GM19025 (cell line): ENCODE results near the gene CTNND2.
"Not testable (repeated sequence)": the region's sequence is repeated elsewhere in the genome, so short reads cannot be mapped to it uniquely, and the experiment has no call there.

Experiments used
- ATAC-seq: cut with Tn5 transposase; IDR thresholded peaks from one replicate; pipeline ENCODE4 v1.9.1; 2021; ENCODE audit warnings: mild to moderate bottlenecking, low read depth, moderate library complexity; ENCODE audit not compliant: unreplicated experiment

Gene CTNND2

DNA sequence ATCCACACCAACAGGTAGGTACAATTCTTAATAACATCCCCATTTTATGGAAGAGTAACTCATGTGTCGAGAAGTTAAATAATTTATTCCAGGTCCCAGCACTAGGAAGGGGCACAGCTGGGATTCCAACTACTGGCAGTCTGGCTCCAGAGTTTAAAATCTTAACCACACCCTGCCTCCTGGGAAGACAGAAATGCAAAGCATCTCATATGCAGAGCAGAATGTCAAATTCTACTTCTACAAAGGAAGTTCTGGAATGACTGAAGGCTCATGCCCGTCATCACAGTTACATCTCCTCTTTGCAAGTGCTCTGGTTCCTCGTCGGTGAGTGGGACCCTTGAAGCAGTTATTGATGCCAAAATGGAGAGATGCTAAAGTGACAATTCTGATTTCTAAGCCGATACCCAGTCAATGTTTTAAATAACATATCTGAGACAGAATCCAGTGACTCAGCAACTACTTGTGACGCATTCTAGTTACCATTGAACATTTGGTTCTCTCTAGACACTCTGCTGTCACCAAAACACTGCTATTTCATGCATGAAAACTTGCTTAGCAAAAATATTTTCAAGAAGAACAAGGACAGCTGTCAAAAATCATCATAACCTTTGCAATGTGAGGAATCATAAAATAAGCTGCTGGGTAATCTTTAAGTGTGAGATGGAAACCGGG, 412.7 kb downstream of the CTNND2 start:
- ATAC-seq = no peak

DNA sequence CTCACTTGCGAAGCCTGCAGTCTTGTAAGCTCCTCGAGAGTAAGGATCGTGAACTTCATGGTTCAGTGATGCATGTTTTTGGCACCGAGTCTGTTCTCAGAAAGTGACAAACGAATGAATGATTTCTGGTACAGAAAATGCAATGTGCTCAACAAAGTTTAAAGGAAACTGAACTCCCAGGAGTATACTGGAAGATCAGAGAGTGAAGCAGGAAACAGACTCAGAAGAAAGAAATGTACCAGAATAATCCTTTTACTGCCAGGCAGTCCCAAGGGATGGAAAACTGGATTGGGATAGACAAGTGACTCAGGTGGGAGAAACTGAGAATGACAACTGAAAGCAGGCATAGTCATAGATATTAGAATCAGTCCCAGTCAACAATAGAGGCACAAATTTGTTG, 420.6 kb downstream of the CTNND2 start:
- ATAC-seq = no peak

- no peak for ATAC-seq
Measured at GRCh38 chr5:11482011-11482410, 422.2 kb downstream of the CTNND2 start.

GRCh38 chr5:11477786-11478185, 426.5 kb downstream of the CTNND2 start:
- ATAC-seq = no peak

DNA sequence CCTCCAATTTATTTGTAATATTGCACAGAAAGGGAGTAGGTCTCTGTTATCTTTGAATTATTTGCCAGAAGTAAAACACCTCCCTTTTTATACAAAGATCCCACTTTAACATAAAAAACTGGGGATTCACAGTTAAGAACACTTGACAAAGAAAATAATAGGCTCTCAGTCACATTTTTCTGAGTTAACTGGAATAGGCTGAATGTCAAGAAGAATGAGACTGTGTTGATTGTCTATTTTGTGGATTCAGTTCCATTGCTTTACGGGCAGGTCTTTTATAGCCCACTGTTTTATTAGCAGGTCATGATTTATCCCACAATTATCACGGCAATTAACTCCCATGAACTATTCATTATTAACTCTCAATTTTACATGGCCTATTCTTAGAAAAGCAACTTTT, 427.4 kb downstream of the CTNND2 start:
- ATAC-seq = no peak

- no peak for ATAC-seq
Measured at GRCh38 chr5:11468334-11469039, 435.8 kb downstream of the CTNND2 start.

DNA sequence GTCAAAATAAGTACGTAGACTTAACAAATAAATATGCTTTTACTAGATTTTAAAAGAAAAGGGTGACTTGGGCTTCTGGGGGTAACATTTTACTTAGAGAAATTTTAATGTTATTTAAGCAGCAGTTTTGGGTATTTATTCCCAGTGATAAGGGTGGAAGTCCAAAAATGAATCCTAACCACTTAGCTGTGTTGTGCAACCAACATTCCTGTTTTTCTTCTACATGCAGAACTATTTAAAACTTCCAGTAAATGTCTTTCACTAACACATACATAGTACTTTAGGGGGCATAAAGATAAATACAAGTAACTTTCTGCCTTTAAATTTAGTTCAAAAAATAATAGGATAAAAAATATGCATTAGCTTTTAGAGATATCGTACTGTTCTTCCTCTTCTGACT, 436.7 kb downstream of the CTNND2 start:
- no peak for ATAC-seq

DNA sequence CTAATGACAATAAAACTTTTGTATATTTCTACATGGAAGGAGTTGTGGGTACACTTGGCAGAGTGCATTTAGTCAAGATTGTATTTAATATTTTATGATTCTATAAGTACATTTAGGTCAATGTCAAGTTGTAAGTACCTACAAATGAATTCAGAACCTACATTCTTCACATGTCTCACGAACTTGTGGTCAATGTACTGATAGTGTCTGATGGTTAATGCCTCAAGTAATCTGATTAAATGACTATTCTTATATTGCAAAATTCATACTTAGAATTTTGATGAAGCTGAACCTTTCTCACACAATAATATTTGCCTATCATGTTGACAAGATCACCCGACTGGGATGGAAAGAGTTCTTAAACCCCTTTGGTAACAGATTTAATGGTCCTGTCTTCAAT, 444.5 kb downstream of the CTNND2 start:
- no peak for ATAC-seq

GRCh38 chr5:11455505-11455904, 448.7 kb downstream of the CTNND2 start:
- no peak for ATAC-seq

GRCh38 chr5:11452852-11453251, 451.4 kb downstream of the CTNND2 start:
- no peak for ATAC-seq

- no peak for ATAC-seq
Measured at GRCh38 chr5:11449966-11450365, 454.3 kb downstream of the CTNND2 start.

DNA sequence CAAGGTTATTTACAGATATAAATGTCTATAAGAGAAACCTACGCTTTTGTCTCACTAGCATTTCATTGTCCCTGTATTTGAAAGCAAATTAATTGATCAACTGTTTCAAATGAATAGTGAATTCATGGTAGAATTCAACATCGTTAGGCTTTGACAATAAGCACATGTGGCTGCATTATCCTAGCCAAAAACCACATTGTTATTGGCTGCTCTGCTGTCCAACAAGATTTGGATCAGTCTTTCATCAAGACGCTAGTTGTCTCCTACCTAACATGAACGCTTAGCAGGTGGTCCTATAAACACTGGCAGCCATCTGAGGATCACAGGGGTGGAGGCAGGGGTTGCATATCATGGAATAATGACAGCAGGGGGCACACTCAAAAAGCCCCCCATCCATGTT, 455.0 kb downstream of the CTNND2 start:
- no peak for ATAC-seq

GRCh38 chr5:11443831-11444230, 460.4 kb downstream of the CTNND2 start:
- ATAC-seq = no peak

- no peak for ATAC-seq
Measured at GRCh38 chr5:11432116-11432515, 472.1 kb downstream of the CTNND2 start.

DNA sequence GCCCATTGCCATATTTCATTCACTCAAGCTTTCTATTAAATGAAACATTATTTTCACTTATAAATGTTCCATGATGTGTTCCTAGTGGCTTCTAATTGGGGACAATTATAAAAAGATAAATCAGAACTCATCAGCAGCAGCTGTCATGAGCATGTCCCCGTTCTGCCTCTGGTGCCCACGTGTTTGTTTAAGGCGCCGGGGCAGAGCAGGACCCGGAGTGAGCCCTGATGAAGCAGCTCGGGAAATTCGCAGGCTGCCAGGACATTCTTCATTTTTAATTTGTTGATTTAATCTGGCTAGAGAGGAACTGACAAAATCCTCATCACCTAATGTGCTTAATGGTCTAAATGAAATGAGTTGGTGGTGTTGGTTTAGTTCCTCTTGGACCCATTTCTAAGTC, 475.0 kb downstream of the CTNND2 start:
- no peak for ATAC-seq

DNA sequence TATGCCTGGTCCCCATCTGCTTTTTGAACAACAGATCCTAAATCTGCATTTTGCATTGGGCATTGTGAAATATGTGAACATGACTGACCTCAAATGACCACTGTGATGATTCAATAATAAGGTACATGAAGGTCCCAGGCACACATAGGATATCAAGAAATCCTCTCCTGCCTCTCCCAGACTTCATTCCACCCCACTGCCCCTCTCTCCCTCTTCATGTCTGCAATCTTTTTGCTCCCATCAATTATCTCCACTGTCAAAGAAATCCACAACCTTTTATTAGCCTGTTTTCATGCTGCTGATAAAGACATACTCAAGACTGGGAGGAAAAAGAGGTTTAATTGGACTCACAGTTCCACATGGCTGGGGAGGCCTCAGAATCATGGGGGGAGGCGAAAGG, 476.7 kb downstream of the CTNND2 start:
- ATAC-seq = no peak

GRCh38 chr5:11426442-11426841, 477.8 kb downstream of the CTNND2 start:
- ATAC-seq = no peak

GRCh38 chr5:11422342-11422741, 481.9 kb downstream of the CTNND2 start:
- no peak for ATAC-seq

DNA sequence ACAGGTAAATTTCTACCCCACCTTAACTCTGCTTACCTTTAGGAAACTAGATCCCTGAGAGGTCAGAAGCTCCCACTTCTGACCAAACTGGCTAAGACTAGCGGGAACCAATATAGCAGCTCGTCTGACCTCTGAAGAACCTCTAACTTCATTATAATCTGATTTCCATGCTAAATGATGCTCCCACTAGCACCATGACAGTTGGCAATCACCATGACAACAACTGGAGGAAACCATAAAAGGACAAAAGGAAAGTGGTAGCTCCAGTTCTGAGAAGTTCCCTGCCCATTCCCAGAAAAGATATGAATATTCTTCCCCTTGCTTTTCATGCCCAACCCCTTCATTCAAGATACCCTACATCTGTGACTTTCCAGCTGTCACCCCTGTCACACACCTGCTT, 483.3 kb downstream of the CTNND2 start:
- no peak for ATAC-seq

GRCh38 chr5:11415751-11416150, 488.5 kb downstream of the CTNND2 start:
- no peak for ATAC-seq

- not testable (repeated sequence) for ATAC-seq
Measured at GRCh38 chr5:11414732-11415131, 489.5 kb downstream of the CTNND2 start.

DNA sequence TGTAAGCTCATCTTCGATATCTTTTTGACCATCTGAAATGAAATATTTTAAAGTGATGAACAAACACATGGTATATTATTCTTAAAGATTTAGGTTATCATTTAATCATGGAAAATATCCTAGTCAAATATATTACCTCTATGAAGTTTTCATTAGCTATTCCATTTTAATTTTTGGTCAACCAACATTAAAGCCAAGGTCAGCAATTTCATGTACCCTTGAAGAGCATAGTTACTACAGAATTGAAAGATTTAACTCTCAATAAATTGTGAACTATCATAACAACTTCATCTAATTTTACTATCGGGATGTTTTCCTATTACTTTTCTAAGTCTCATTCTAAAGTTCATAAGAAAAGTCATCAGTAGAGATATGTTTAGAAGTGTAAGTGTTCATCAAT, 492.6 kb downstream of the CTNND2 start:
- no peak for ATAC-seq
